Subcutaneous abdominal adipose tissue (tissue), 5 donors: ENCODE measurements around the gene LDLR.
"Not testable (repeated sequence)": the region's sequence is repeated elsewhere in the genome, so short reads cannot be mapped to it uniquely, and the experiment has no call there.

ENCODE experiments used
- H3K27ac ChIP-seq: one replicate; pipeline ENCODE4 v1.7.0; 2013; ENCODE audit warnings: low read depth, mild to moderate bottlenecking, inconsistent platforms, low read length, moderate library complexity
- H3K27me3 ChIP-seq, 5 donors: one replicate each; pipeline ENCODE4 v1.7.0; 2013; ENCODE audit warnings: low read length in 5 of 5, inconsistent platforms in 1 of 5; ENCODE audit not compliant: control insufficient read depth in 5 of 5, insufficient read depth in 4 of 5
- H3K36me3 ChIP-seq, 5 donors: one replicate each; pipeline ENCODE4 v1.7.0; 2013; ENCODE audit warnings: low read length in 5 of 5; ENCODE audit not compliant: control insufficient read depth in 5 of 5, insufficient read depth in 5 of 5
- H3K4me1 ChIP-seq, 5 donors: one replicate each; pipeline ENCODE4 v1.7.0; 2013; ENCODE audit warnings: low read length in 5 of 5, mild to moderate bottlenecking in 3 of 5, moderate library complexity in 1 of 5; ENCODE audit not compliant: control insufficient read depth in 5 of 5, insufficient read depth in 5 of 5
- H3K4me3 ChIP-seq, 5 donors: one replicate each; pipeline ENCODE4 v1.7.0; 2013; ENCODE audit warnings: low read length in 5 of 5, low read depth in 1 of 5
- H3K9ac ChIP-seq, 5 donors: one replicate each; pipeline ENCODE4 v1.7.0; 2013; ENCODE audit warnings: low read length in 5 of 5, mild to moderate bottlenecking in 4 of 5, moderate library complexity in 3 of 5
- H3K9me3 ChIP-seq, 5 donors: one replicate each; pipeline ENCODE4 v1.7.0; 2013; ENCODE audit warnings: low read length in 5 of 5; ENCODE audit not compliant: control insufficient read depth in 5 of 5
- donor health status: healthy.
- donor health status: healthy.
- donor health status: healthy.
- donor health status: healthy.
- donor health status: healthy.

LDLR gene

DNA sequence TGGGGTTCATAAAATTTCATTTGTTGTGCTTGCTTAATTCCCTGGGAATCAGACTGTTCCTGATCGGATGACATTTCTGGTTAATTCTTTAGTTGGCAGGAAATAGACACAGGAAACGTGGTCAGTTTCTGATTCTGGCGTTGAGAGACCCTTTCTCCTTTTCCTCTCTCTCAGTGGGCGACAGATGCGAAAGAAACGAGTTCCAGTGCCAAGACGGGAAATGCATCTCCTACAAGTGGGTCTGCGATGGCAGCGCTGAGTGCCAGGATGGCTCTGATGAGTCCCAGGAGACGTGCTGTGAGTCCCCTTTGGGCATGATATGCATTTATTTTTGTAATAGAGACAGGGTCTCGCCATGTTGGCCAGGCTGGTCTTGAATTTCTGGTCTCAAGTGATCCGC, 10.8 kb downstream of the LDLR start:
- H3K27ac ChIP-seq = no peak overlapping the region
- no peak overlapping the region for H3K4me3 ChIP-seq
- no peak overlapping the region for H3K9ac ChIP-seq
- H3K27me3 ChIP-seq = no peaks in the 10 kb centered on the region
- peaks cover 0 to 40% (median 27%) of the 10 kb centered on the region in 5 donors for H3K36me3 ChIP-seq
- peaks cover 2 to 28% (median 21%) of the 10 kb centered on the region in 5 donors for H3K4me1 ChIP-seq
- peaks cover 0 to 2% (median 0%) of the 10 kb centered on the region in 5 donors for H3K9me3 ChIP-seq

DNA sequence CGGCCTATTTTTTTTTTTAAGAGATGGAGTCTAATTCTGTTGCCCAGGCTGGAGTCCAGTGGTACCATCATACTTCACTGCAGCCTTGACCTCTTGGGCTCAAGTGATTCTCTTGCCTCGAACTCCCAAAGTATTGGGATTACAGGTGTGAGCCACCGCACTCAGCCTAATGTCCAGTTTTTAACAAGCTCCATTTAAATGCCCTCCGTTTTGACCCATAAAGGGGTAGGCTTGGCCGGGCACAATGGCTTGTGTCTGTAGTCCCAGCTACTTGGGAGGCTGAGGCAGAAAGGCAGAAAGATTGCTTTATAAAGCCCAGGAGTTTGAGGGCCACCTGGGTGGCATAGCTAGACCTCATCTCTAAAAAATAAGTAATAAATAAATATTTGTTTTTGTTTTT, 11.8 kb downstream of the LDLR start:
- peaks cover 0 to 2% (median 0%) of the 10 kb centered on the region in 5 donors for H3K9me3 ChIP-seq
- no peak overlapping the region for H3K27ac ChIP-seq
- H3K9ac ChIP-seq = no peak overlapping the region
- H3K4me3 ChIP-seq = no peak overlapping the region
- H3K4me1 ChIP-seq = peaks cover 2 to 21% (median 15%) of the 10 kb centered on the region in 5 donors
- H3K27me3 ChIP-seq = no peaks in the 10 kb centered on the region
- peaks cover 0 to 50% (median 37%) of the 10 kb centered on the region in 5 donors for H3K36me3 ChIP-seq

- peaks cover 0 to 65% (median 52%) of the 10 kb centered on the region in 5 donors for H3K36me3 ChIP-seq
- H3K27ac ChIP-seq = no peak overlapping the region
- H3K9me3 ChIP-seq = peaks cover 0 to 2% (median 0%) of the 10 kb centered on the region in 5 donors
- H3K27me3 ChIP-seq = no peaks in the 10 kb centered on the region
- no peak overlapping the region for H3K9ac ChIP-seq
- peaks cover 2 to 15% (median 8%) of the 10 kb centered on the region in 5 donors for H3K4me1 ChIP-seq
- H3K4me3 ChIP-seq = peak overlapping the region in 2 of 5 donors; percentile 3 to 22
Observed at GRCh38 chr19:11102944-11103343, 13.7 kb downstream of the LDLR start.

DNA sequence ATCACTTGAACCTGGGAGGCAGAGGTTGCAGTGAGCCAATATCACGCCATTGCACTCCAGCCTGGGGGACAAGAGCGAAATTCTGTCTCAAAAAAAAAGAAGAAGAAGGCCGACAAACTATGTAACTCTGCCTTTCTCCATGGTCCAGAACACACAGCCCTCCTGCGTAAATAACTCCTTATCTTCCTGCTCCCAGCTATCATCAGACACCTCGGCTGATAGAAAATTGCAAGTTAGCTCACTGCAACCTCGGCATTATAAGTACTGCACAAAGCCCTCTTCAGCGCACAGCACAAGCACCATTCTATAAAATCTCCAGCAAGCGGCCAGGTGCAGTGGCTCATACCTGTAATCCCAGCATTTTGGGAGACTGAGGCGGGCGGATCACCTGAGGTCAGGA, 14.4 kb downstream of the LDLR start:
- not testable (repeated sequence) for H3K9ac ChIP-seq, H3K27ac ChIP-seq, H3K9me3 ChIP-seq, H3K27me3 ChIP-seq, H3K4me3 ChIP-seq
- peaks cover 0 to 71% (median 54%) of the 10 kb centered on the region in 5 donors for H3K36me3 ChIP-seq
- H3K4me1 ChIP-seq = peaks cover 2 to 15% (median 8%) of the 10 kb centered on the region in 5 donors

DNA sequence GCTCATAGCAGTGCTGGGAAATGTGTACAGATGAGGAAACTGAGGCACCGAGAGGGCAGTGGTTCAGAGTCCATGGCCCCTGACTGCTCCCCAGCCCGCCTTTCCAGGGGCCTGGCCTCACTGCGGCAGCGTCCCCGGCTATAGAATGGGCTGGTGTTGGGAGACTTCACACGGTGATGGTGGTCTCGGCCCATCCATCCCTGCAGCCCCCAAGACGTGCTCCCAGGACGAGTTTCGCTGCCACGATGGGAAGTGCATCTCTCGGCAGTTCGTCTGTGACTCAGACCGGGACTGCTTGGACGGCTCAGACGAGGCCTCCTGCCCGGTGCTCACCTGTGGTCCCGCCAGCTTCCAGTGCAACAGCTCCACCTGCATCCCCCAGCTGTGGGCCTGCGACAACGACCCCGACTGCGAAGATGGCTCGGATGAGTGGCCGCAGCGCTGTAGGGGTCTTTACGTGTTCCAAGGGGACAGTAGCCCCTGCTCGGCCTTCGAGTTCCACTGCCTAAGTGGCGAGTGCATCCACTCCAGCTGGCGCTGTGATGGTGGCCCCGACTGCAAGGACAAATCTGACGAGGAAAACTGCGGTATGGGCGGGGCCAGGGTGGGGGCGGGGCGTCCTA, 15.9 kb downstream of the LDLR start:
- Histone ChIP-seq H3K36me3 (peaks cover 0 to 81% (median 64%) of the 10 kb centered on the region in 5 donors), H3K27ac (no peak overlapping the region)

DNA sequence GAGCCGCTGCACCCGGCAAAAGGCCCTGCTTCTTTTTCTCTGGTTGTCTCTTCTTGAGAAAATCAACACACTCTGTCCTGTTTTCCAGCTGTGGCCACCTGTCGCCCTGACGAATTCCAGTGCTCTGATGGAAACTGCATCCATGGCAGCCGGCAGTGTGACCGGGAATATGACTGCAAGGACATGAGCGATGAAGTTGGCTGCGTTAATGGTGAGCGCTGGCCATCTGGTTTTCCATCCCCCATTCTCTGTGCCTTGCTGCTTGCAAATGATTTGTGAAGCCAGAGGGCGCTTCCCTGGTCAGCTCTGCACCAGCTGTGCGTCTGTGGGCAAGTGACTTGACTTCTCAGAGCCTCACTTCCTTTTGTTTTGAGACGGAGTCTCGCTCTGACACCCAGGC, 17.2 kb downstream of the LDLR start:
- Histone ChIP-seq H3K27me3 (no peaks in the 10 kb centered on the region), H3K9me3 (no peaks in the 10 kb centered on the region), H3K4me1 (peaks cover 0 to 8% (median 5%) of the 10 kb centered on the region in 5 donors), H3K36me3 (peaks cover 0 to 88% (median 73%) of the 10 kb centered on the region in 5 donors), H3K9ac (no peak overlapping the region), H3K27ac (no peak overlapping the region), H3K4me3 (no peak overlapping the region)

More for the DNA sequence above, 15.9 kb downstream of the LDLR start:
- peaks cover under 1 to 12% (median 6%) of the 10 kb centered on the region in 5 donors for H3K4me1 ChIP-seq
- no peak overlapping the region for H3K4me3 ChIP-seq
- no peaks in the 10 kb centered on the region for H3K27me3 ChIP-seq
- no peak overlapping the region for H3K9ac ChIP-seq
- H3K9me3 ChIP-seq = no peaks in the 10 kb centered on the region

GRCh38 chr19:11108746-11109145, 19.5 kb downstream of the LDLR start:
- Histone ChIP-seq H3K9ac (no peak overlapping the region), H3K27me3 (no peaks in the 10 kb centered on the region), H3K4me3 (no peak overlapping the region), H3K36me3 (peaks cover 0 to 90% (median 73%) of the 10 kb centered on the region in 5 donors), H3K27ac (no peak overlapping the region), H3K4me1 (no peaks in the 10 kb centered on the region), H3K9me3 (no peaks in the 10 kb centered on the region)

DNA sequence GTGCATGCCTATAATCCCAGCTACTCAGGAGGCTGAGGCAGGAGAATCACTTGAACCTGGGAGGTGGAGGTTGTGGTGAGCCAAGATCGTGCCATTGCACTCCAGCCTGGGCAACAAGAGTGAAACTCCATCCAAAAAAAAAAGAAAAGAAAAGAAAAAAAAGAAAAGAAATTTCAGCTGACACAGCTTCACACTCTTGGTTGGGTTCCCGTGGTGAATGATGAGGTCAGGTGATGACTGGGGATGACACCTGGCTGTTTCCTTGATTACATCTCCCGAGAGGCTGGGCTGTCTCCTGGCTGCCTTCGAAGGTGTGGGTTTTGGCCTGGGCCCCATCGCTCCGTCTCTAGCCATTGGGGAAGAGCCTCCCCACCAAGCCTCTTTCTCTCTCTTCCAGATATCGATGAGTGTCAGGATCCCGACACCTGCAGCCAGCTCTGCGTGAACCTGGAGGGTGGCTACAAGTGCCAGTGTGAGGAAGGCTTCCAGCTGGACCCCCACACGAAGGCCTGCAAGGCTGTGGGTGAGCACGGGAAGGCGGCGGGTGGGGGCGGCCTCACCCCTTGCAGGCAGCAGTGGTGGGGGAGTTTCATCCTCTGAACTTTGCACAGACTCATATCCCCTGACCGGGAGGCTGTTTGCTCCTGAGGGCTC, 22.0 kb downstream of the LDLR start:
- no peaks in the 10 kb centered on the region for H3K9me3 ChIP-seq
- no peaks in the 10 kb centered on the region for H3K27me3 ChIP-seq
- no peak overlapping the region for H3K4me3 ChIP-seq
- peaks cover 0 to 91% (median 77%) of the 10 kb centered on the region in 5 donors for H3K36me3 ChIP-seq
- H3K9ac ChIP-seq = no peak overlapping the region
- H3K27ac ChIP-seq = no peak overlapping the region
- H3K4me1 ChIP-seq = no peaks in the 10 kb centered on the region

- Histone ChIP-seq H3K4me3 (no peak overlapping the region), H3K9ac (no peak overlapping the region), H3K27me3 (no peaks in the 10 kb centered on the region), H3K9me3 (no peaks in the 10 kb centered on the region), H3K4me1 (no peaks in the 10 kb centered on the region), H3K36me3 (peaks cover 0 to 91% (median 77%) of the 10 kb centered on the region in 5 donors), H3K27ac (no peak overlapping the region)
Observed at GRCh38 chr19:11111771-11112144, 22.5 kb downstream of the LDLR start.

DNA sequence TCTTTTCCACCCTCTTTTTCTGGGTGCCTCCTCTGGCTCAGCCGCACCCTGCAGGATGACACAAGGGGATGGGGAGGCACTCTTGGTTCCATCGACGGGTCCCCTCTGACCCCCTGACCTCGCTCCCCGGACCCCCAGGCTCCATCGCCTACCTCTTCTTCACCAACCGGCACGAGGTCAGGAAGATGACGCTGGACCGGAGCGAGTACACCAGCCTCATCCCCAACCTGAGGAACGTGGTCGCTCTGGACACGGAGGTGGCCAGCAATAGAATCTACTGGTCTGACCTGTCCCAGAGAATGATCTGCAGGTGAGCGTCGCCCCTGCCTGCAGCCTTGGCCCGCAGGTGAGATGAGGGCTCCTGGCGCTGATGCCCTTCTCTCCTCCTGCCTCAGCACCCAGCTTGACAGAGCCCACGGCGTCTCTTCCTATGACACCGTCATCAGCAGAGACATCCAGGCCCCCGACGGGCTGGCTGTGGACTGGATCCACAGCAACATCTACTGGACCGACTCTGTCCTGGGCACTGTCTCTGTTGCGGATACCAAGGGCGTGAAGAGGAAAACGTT, 24.0 kb downstream of the LDLR start:
- Histone ChIP-seq H3K36me3 (peaks cover 0 to 95% (median 79%) of the 10 kb centered on the region in 5 donors), H3K9ac (no peak overlapping the region), H3K27me3 (no peaks in the 10 kb centered on the region), H3K9me3 (no peaks in the 10 kb centered on the region), H3K27ac (no peak overlapping the region), H3K4me3 (no peak overlapping the region), H3K4me1 (no peaks in the 10 kb centered on the region)
